Adrenal gland (tissue), 12 donors: ENCODE results near the gene THRB. TPM values are rescaled to one million over a fixed set of nuclear protein-coding genes. Genes with fewer than 3 reads are reported as not detected.

ENCODE experiments used
- DNase-seq, 7 donors: peaks; one replicate each; pipeline ENCODE4 v3.0.0-alpha.2; 2019 to 2020
- H3K27ac ChIP-seq, 5 donors: fragments of 200-600 bp; sonication (generic) in 4 of 5; 1 replicate in 3 of 5; 2 replicates in 2 of 5; pipeline versions ENCODE4 v1.5.1 to v1.8.0; 2016 to 2020; ENCODE audit warnings: mild to moderate bottlenecking in 1 of 5
- H3K27me3 ChIP-seq: fragments of 200-600 bp; 2 replicates; pipeline ENCODE4 v1.8.0; 2021
- H3K36me3 ChIP-seq, 2 donors: fragments of 200-600 bp; replicated peaks in 1 of 2; 1 replicate in 1 of 2; 2 replicates in 1 of 2; pipeline versions ENCODE4 v1.5.1 to v1.8.0; 2018 to 2022
- H3K4me1 ChIP-seq, 2 donors: fragments of 200-600 bp; replicated peaks in 1 of 2; 1 replicate in 1 of 2; 2 replicates in 1 of 2; pipeline versions ENCODE4 v1.5.1 to v1.8.0; 2018 to 2021
- H3K4me3 ChIP-seq, 4 donors: fragments of 200-600 bp; sonication (generic) in 3 of 4; one replicate each; pipeline ENCODE4 v1.5.1; 2016 to 2018
- H3K9me3 ChIP-seq, 3 donors: fragments of 200-600 bp; sonication (generic) in 1 of 3; replicated peaks in 1 of 3; 1 replicate in 2 of 3; 2 replicates in 1 of 3; pipeline versions ENCODE4 v1.5.1 to v1.8.0; 2016 to 2021
- POLR2A ChIP-seq, 2 donors: fragments of 450-650 bp; IDR thresholded peaks; one replicate each; pipeline ENCODE4 v1.6.1; 2017; ENCODE audit warnings: antibody characterized with exemption in 2 of 2, mild to moderate bottlenecking in 2 of 2, moderate library complexity in 1 of 2
- WGBS, 4 donors: extraction: QIAGEN DNeasy Blood & Tissue Kit in 2 of 4; methylation state at CpG; one replicate each; pipeline versions ENCODE4 v1.1.5 to v1.1.7; 2013 to 2017; 5-methylcytosine and 5-hydroxymethylcytosine counted together
- intact Hi-C, 2 donors: fragments of 100-400 bp; cut with DNase I; formaldehyde crosslinking; loops; one replicate each; pipeline versions ENCODE4 v1.14.1 to v1.15.0; 2022 to 2023
- polyA plus RNA-seq, 3 donors: library from polyadenylated mRNA; stranded (reverse); fragments of 200-250 nt in 2 of 3; fragments of 350-450 nt in 1 of 3; fragmentation: Illumina TruSeq in 1 of 3; extraction: RNeasy Lipid Tissue Mini Kit (QIAGEN cat#74804) in 1 of 3; gene quantifications; one replicate each; pipeline ENCODE4 v1.2.3, GENCODE V29; 2013 to 2014
- total RNA-seq, 9 donors: library from RNA; depleted of rRNA in 4 of 9; stranded (reverse); fragments of >200 nt in 4 of 9; fragments of 120-200 nt in 1 of 9; fragmentation: NEBNext Ultra II Directional in 1 of 9; extraction: Animal tissue kit (Norgen Biotek cat#: 25700) in 1 of 9; gene quantifications; one replicate each; pipeline versions ENCODE4 v1.1.0 to v1.2.4, GENCODE V29; 2013 to 2023
- TF ChIP-seq, protein P1 (sequence below), 6 experiments: fragments of 450-650 bp in 4 of 6; fragments of 200-600 bp in 2 of 6; sonication (generic) in 1 of 6; IDR thresholded peaks; 1 replicate in 5 of 6; 2 replicates in 1 of 6; pipeline versions ENCODE4 v1.5.1 to v1.8.0; 2016 to 2021; ENCODE audit warnings: antibody characterized with exemption in 6 of 6, mild to moderate bottlenecking in 2 of 6, moderate library complexity in 1 of 6
- donor health status: healthy with polysubstance abuse.
- donor health status: Bipolar disorder and iron deficiency.
- donor health status: DM: yes; HTN: yes; CAD: no.
- donor health status: DM: no; HTN: no; CAD: no.
- donor health status: DM: no; HTN: no; CAD: no.
- donor health status: DM: yes; HTN: yes; CAD: no.

The THRB gene
- total and polyA plus RNA-seq, 12 donors, result 3.0 to 30.7 (median 13.5) TPM

DNA sequence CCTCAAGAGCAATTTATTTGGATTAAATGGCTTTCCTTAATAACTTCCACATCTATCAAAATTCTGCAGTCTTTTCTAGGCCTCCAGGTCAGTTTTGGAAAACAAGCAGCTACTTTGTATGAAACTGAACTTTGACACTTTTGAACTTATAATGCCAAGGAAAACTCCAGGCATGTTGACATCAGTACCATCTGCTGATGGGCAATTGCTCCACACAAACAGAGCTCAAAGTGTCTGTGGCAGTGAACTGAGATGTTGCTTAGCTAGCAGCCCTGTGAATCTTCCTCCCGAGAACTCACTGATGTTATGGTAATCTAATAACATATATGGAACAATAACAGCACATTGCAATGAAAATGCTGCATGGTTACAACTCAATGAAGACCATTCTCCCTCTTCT is 250.2 kb downstream of the THRB start:
- TF ChIP-seq, protein P1, sequence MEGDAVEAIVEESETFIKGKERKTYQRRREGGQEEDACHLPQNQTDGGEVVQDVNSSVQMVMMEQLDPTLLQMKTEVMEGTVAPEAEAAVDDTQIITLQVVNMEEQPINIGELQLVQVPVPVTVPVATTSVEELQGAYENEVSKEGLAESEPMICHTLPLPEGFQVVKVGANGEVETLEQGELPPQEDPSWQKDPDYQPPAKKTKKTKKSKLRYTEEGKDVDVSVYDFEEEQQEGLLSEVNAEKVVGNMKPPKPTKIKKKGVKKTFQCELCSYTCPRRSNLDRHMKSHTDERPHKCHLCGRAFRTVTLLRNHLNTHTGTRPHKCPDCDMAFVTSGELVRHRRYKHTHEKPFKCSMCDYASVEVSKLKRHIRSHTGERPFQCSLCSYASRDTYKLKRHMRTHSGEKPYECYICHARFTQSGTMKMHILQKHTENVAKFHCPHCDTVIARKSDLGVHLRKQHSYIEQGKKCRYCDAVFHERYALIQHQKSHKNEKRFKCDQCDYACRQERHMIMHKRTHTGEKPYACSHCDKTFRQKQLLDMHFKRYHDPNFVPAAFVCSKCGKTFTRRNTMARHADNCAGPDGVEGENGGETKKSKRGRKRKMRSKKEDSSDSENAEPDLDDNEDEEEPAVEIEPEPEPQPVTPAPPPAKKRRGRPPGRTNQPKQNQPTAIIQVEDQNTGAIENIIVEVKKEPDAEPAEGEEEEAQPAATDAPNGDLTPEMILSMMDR (IDR thresholded peaks at IDR 0.05), result no peak
- no peak for TF ChIP-seq POLR2A (IDR thresholded peaks at IDR 0.05)
- no peak overlapping the region for H3K4me3 ChIP-seq
- intact Hi-C loops, result no loop called here
- no peak for DNase-seq
- H3K9me3 ChIP-seq, result no peaks in the 10 kb centered on the region
- H3K36me3 ChIP-seq, result no peaks in the 10 kb centered on the region
- H3K27me3 ChIP-seq, result no peaks in the 10 kb centered on the region
- WGBS, 4 donors, result 80 to 97% (median 92%) methylated on average over 1 of the region's 1 CpG
- H3K27ac ChIP-seq, result no peak overlapping the region
- H3K4me1 ChIP-seq, result peaks cover 0 to 10% of the 10 kb centered on the region in 2 donors

DNA sequence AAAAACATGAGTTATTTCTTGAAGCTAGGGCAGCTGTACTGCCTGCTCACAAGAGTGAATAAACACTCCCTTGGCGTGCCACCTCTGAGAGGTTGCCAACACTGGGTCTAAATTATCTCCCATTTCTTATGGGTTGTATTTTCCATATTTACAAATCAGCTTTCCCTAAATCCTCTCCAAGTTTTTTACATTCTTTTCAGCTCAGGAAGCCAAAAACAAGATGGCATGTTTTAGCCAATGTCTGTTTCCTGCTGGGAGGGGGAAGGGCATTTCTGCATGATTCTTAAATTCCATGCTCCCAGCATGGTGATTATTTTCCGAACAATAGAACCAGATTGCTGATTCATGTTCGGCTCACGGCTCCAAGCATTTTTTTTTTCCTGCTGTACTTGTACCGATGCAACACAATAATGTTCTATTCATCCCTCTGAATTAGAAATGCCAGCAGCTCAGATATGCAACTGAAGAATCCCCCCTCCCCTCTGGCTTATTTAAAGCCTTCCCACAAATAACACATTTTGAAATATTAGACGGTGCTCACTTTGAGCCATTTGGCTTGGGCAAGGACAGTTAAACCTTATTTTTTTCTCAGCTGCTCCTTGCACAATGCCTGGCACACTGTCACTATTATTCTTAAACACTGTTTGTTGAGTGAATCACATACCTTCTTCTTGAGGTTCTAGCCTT is 252.5 kb downstream of the THRB start:
- Histone ChIP-seq H3K27me3 (no peaks in the 10 kb centered on the region), H3K4me1 (peaks cover 0 to 14% of the 10 kb centered on the region in 2 donors), H3K4me3 (no peak overlapping the region), H3K27ac (peak overlapping the region in 1 of 5 donors; percentile 61), H3K9me3 (no peaks in the 10 kb centered on the region), H3K36me3 (no peaks in the 10 kb centered on the region)
- WGBS, 4 donors, result 47 to 55% (median 51%) methylated on average over 6 of the region's 6 CpGs
- intact Hi-C loops, result no loop called here
- TF ChIP-seq POLR2A (IDR thresholded peaks at IDR 0.05), result no peak
- TF ChIP-seq, protein P1 (IDR thresholded peaks at IDR 0.05), result no peak
- DNase-seq, result peak in 4 of 7 donors; percentile 25 to 58 (median 30)

DNA sequence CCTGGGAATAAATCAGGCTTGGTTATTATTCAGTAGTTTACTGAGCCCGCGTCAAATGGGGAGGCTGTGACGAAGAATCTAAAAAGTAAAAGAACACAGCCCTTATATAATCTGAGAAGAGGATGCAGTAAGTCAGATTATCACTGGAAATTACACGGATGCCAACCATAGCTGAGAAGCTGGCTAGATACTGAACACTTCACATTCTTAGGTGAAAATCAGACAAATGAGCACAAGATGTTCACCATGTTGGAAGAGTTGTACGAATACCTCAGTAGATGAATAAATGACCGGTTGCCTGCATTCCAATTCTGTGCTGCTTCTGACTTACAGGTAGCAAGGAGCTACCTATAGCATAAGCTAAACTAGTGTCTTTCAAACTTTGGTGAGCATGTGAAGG is 254.3 kb downstream of the THRB start:
- no peaks in the 10 kb centered on the region for H3K9me3 ChIP-seq
- no peak for TF ChIP-seq POLR2A (IDR thresholded peaks at IDR 0.05)
- TF ChIP-seq, protein P1 (IDR thresholded peaks at IDR 0.05), result no peak
- no peak for DNase-seq
- 91 to 97% (median 94%) methylated on average over 6 of the region's 6 CpGs for WGBS, 4 donors
- H3K27ac ChIP-seq, result no peak overlapping the region
- intact Hi-C loops, result no loop called here
- H3K36me3 ChIP-seq, result no peaks in the 10 kb centered on the region
- no peaks in the 10 kb centered on the region for H3K27me3 ChIP-seq
- peaks cover 0 to 14% of the 10 kb centered on the region in 2 donors for H3K4me1 ChIP-seq
- H3K4me3 ChIP-seq, result no peak overlapping the region

DNA sequence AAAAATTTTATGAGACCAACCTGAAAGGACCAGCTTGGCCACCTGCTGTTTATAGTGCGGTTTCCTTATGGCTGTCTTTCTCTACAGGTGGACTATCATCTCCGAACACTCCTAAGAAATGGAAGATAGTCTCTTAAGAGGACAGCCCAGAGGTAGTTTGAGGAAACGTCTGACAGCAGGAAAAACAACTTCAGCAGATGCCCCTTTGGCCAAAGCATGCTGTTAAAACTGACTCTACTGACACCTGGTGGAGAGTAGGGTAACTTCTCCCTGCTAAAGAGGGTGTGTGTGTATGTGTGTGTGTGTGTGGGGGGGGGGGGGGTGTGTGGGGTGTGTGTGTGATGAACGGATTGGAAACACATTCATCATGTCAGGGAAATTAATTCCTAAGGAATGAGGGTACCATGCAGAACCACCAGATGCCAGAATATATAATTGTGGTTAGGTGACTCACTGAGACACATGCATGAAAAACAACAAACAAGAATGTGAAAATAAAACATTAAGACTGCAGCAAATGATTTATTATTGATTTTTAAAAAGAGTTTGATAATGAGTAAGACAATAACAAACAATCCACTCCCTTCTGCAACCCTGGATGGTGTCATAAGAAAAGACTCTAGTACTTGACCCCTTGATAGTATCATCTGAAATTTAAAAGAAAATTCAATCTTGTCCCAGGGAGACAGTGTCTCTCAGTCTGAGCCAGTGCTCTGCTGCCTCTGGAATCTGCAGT is 256.5 kb downstream of the THRB start:
- Histone ChIP-seq H3K27me3 (no peaks in the 10 kb centered on the region), H3K36me3 (no peaks in the 10 kb centered on the region), H3K4me1 (peaks cover 0 to 14% of the 10 kb centered on the region in 2 donors), H3K9me3 (no peaks in the 10 kb centered on the region), H3K4me3 (no peak overlapping the region), H3K27ac (no peak overlapping the region)
- intact Hi-C loops, result loop anchor here (5.0 to 10.0 kb wide), 3 partner anchors 53 to 243 kb away; no protein-coding TSS in a partner anchor
- peak; percentile 31 to 71 (median 56) for DNase-seq
- WGBS, 4 donors, result 21 to 29% (median 26%) methylated on average over 4 of the region's 4 CpGs
- TF ChIP-seq POLR2A (IDR thresholded peaks at IDR 0.05), result no peak
- TF ChIP-seq, protein P1 (IDR thresholded peaks at IDR 0.05), result peak; percentile 51 to 90 (median 68)
